ENCODE measurements around the gene PGM1. TPM values are rescaled to one million over a fixed set of nuclear protein-coding genes. Genes with fewer than 3 reads are reported as not detected.

The PGM1 gene
- 100 to 1,000 TPM; 111 to 275 (median 132) TPM for total RNA-seq

- TF ChIP-seq, protein P1, sequence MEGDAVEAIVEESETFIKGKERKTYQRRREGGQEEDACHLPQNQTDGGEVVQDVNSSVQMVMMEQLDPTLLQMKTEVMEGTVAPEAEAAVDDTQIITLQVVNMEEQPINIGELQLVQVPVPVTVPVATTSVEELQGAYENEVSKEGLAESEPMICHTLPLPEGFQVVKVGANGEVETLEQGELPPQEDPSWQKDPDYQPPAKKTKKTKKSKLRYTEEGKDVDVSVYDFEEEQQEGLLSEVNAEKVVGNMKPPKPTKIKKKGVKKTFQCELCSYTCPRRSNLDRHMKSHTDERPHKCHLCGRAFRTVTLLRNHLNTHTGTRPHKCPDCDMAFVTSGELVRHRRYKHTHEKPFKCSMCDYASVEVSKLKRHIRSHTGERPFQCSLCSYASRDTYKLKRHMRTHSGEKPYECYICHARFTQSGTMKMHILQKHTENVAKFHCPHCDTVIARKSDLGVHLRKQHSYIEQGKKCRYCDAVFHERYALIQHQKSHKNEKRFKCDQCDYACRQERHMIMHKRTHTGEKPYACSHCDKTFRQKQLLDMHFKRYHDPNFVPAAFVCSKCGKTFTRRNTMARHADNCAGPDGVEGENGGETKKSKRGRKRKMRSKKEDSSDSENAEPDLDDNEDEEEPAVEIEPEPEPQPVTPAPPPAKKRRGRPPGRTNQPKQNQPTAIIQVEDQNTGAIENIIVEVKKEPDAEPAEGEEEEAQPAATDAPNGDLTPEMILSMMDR (IDR thresholded peaks at IDR 0.05; ENCODE audit: low read depth): no peak
Measured at GRCh38 chr1:63593303-63593885, at the start of gene PGM1. Gene PGM1 (plus strand): TSS chr1:63593411. CDS start chr1:63593489, 78 bp downstream.

DNA sequence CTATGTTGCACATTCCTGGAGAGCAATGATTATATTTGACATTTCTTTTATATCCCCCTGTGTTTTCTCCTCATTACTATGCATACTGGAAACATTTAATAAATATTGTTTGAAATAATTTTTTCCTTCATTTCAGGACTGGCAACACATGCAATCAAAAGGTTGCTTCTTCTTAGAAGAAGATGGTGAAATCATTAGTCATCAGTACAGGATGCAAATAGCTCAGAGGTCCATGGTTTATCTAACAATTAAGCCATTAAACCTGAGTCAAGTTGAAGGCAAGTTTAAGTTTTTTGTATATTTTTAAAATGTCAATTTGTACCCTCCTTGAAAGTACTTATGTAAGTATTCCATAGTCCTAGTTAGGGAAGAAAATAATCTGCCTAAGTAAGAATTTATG is 47.4 kb upstream of the PGM1 start:
- TF ChIP-seq, protein P1 (IDR thresholded peaks at IDR 0.05; ENCODE audit: low read depth): no peak

GRCh38 chr1:63547621-63548294 is 45.5 kb upstream of the PGM1 start:
- TF ChIP-seq, protein P1 (IDR thresholded peaks at IDR 0.05; ENCODE audit: low read depth): no peak

- TF ChIP-seq, protein P1 (IDR thresholded peaks at IDR 0.05; ENCODE audit: low read depth): no peak
Measured at GRCh38 chr1:63548303-63548702, 44.9 kb upstream of the PGM1 start.

DNA sequence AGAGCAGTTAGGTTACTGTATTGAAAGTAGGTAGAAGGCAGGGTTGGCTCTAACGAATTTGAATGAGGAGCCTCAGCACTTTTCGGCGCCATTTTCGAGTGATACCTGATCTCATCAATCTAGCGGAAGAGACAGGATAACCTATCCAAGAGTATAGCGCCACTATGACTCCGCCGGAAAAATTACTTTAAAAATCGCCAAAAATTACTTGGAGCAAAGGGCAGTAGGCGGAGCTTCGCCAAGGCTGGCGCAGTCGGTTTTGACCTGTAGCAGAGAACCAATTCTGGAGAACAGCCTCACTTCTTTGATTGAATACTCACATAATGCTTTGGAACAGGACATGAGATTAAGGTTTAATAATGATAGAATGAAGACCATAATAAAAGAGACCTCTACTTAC is 44.3 kb upstream of the PGM1 start:
- TF ChIP-seq, protein P1 (IDR thresholded peaks at IDR 0.05; ENCODE audit: low read depth): no peak

- TF ChIP-seq, protein P1 (IDR thresholded peaks at IDR 0.05; ENCODE audit: low read depth): no peak
Measured at GRCh38 chr1:63555480-63555879, 37.7 kb upstream of the PGM1 start.

GRCh38 chr1:63557365-63557987 is 35.7 kb upstream of the PGM1 start:
- TF ChIP-seq, protein P1 (IDR thresholded peaks at IDR 0.05; ENCODE audit: low read depth): no peak

Data from subcutaneous adipose tissue (tissue), 4 donors.